ENCODE data around the gene HMCN2.

The HMCN2 gene

DNA sequence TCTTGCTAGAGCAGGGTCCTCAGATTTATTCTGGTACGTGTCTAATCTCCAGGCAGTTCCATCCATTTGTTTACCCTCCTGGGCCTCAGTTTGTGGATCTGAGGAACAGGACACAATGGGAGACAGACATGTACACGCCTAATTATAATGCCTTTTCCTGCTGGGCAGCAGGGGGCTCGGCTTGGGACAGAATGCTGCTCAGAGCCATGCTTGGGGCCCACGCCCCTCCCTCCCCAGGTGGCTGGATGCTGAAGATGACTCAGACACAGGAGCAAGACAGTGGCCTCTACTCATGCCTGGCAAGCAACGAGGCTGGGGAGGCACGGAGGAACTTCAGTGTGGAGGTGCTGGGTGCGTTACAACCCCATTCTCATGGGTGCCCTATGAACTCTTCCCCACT is 106.5 kb downstream of the HMCN2 start:
- DNase-seq, result no peak

DNA sequence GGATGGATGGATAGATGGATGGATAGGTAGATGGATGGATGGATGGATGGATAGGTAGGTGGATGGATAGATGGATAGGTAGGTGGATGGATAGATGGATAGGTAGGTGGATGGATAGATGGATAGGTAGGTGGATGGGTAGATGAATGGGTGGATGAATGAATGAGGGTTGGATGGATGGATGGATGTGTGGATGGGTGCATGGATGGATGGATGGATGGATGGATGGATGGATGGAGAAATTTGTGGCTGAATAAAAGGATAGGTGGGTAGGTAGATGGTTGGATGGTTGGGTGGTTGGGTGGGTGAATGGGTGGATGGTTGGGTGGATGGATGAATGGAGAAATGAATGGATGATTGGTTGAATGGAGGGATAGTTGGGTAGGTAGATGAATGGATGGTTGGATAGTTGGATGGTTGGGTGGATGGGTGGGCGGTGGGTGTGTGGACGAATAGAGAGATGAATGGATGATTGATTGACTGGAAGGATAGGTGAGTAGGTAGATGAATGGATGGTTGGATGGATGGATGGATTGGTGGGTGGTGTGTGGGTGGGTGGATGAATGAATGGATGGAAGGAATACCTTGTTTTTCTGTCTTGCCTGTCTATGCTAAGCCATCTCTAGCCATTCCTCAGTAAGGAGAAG is 108.2 kb downstream of the HMCN2 start:
- no peak for DNase-seq

DNA sequence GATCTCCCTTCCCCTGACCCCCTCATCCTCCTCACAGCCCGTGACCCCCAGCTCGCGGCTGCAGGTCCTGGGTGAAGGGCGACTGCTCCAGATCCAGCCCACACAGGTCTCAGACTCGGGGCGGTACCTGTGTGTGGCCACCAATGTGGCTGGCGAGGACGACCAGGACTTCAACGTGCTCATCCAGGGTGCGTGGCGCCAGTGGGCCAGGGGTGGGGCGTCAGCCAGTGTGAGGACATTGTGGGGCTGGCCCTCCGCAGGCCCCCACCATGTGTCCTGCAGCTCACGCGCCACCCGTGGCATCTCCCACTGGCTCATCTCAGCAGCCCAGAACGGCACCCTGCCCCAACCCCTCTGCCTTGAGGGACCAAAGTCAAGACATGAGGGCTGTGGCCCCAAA is 112.1 kb downstream of the HMCN2 start:
- DNase-seq, result no peak

GRCh38 chr9:130378875-130379648 is 113.5 kb downstream of the HMCN2 start:
- no peak for DNase-seq

DNA sequence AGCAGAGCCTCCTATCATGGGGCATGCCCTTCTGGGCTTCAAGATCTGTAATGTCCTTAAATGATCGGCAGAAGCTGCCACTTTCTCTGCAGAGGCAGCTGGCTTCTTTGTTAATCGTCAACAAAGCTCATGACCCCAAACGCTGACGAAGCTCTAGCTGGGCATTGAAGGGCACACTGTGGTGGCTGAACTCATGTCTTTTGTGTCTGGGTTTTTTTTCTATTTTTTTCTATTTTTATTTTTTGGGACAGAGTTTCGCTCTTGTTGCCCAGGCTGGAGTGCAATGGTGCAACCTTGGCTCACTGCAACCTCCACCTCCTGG is 114.0 kb downstream of the HMCN2 start:
- DNase-seq, result no peak

DNA sequence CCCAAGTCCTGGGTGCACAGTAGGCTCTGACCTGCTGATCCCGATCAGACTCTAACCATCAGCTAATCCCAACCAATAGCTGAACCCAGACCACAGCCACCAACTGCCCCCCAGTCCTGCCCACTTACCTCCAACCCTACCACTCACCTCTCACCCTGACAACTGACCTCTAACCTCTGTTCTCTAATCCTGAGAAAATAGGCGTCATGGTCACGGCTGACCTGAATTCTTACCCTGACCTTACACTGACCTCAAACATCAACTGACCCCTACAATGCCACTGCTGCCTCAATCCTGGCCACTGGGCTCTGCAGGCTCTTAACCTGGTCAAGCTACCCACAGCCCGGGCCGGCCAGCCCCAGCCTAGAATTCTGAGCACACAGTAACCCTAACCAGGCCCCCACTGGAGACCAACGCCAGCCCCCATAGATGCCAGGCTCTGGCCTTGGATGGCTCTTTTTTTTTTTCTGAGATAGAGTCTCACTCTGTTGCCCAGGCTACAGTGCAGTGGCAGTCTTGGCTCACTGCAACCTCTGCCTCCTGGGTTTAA is 115.4 kb downstream of the HMCN2 start:
- DNase-seq, result no peak

GRCh38 chr9:130381660-130382059 is 116.1 kb downstream of the HMCN2 start:
- no peak for DNase-seq

- no peak for DNase-seq
Measured at GRCh38 chr9:130382096-130382495, 116.5 kb downstream of the HMCN2 start.

DNA sequence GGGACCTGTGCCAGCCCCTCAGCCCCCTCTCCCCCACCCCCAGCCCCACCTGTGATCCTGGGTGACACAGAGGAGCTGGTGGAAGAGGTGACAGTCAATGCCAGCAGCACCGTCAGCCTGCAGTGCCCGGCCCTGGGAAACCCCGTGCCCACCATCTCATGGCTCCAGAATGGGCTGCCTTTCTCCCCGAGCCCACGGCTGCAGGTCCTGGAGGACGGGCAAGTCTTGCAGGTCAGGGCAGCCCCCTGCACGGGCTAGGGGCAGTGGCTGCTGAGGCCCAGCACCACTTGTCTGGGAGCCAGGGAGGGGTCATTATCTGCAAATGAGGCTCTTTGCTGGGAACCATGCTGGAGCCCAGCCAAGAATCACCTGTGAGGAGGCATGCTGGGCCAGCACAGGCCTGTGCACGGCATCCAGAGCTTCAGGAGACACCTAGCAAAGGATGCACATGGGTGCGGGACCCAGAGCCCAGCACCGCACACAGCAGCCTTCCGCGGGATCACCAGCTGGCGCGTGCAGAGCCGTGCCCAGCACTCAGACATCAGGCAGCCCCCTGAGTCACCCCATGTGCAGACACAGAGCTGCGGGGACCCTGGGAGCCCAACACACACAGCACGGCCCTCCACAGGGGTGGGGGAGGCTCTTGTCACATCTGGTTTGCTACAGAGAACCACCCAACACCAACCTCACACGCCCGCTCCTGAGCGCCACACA is 117.2 kb downstream of the HMCN2 start:
- no peak for DNase-seq

DNA sequence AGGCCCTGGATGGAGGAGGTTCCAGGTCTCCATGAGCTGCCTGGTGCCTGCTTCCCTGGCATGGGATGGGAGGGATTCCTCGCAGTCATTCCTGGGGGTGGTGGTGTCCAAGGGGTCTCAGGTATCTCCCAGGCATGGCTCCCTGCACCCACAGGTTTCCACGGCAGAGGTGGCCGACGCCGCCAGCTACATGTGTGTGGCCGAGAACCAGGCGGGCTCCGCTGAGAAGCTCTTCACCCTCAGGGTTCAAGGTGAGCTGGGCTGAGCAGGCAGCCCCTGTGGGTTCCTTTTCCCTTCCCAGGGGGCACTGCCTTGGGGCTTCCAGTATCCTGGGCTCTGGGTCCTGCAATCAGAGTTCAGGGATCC is 117.8 kb downstream of the HMCN2 start:
- no peak for DNase-seq

DNA sequence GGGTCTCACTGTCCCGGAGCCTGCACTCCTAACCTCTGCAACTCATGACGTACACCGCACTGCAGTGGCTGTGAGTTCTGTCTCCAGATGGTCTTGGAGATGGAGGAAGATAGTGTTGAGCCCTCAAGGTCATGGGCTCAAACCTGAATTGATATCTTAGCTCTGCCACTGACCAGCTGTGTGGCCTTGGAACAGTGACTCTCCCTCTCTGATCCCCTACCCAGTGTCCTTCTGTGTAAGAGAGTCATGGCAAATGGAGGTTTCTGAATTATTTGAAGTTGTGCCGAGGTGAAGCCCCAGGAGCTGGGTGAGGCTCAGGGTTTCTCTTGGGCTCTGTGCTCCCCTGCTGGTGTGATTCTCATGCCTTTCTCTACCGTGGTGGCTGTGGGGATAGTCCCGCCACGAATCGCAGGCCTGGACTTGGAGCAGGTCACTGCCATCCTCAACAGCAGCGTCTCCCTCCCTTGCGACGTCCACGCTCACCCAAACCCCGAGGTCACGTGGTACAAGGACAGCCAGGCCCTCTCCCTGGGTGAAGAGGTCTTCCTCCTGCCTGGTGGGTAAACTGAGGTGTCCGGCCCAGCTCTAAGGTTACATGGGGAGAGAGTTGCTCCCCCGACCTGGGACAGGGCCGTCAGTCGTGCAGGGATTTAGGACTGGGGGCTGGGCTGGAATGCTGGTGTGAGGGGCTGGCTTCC is 118.6 kb downstream of the HMCN2 start:
- no peak for DNase-seq

- DNase-seq, result no peak
Measured at GRCh38 chr9:130385257-130385656, 119.7 kb downstream of the HMCN2 start.

GRCh38 chr9:130387398-130387797 is 121.8 kb downstream of the HMCN2 start:
- DNase-seq, result no peak

DNA sequence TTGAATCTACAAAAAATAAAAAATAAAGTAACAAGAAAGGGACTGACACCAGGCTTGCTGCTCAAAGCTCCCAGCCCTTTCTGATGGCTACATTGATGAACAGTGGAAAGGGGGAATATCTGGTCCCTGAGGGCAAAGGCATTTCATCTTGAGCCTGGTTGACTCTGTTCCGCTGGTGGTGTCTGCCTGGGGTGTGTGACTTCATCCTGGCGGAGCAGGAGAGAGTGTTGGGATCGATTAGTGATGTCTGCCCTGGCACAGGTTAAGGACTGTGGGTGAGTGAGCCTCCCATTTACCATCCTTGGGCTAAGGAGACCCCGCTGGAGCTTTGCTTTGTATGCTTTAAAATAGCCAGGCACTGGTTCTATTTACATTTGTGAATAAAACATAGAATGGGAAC is 122.3 kb downstream of the HMCN2 start:
- no peak for DNase-seq

DNA sequence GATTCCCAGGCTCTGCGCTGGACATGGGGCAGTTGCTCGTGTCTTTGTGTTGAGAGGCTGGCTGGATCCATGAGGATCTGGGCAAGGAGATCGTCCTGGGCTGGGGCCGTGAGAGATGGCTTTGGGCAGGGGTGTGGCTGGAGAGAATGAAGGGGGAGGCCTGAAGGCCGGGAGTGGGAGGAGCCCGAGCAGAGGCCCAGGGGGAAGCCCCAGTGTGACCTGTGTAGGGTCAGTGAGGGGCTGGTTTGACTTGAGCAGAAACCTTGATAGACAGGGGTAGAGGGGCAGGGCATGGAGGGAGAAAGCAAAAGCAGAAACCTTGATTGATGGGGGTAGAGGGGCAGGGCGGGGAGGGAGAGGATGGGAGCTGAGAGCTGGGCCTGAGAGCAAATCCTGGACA is 124.8 kb downstream of the HMCN2 start:
- no peak for DNase-seq

DNA sequence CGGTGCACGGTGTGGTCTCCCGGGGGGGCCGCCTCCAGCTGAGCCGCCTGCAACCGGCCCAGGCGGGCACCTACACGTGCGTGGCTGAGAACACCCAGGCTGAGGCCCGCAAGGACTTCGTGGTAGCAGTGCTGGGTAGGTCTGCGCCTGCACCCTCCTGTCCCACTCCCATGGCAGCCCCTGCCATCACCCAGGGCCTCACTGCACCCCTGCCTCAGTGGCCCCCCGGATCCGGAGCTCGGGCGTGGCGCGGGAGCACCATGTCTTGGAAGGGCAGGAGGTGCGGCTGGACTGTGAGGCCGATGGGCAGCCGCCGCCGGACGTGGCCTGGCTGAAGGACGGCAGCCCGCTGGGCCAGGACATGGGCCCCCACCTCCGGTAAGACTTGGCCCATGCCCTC is 125.4 kb downstream of the HMCN2 start:
- no peak for DNase-seq

DNA sequence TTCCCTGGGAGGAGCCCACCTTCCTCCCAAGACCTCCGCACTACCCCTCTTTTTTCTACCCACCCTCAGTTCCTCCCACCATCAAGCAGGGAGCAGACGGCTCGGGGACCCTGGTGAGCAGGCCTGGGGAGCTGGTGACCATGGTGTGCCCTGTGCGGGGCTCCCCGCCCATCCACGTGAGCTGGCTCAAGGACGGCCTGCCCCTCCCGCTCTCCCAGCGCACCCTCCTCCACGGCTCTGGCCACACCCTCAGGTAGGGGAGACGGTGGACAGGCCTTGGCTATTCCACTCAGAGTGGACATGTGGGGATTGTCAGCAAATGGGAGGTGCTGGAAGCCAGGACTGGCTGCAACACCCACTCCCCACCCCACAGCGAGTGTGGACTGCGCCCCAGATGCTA is 126.3 kb downstream of the HMCN2 start:
- DNase-seq, result no peak

DNA sequence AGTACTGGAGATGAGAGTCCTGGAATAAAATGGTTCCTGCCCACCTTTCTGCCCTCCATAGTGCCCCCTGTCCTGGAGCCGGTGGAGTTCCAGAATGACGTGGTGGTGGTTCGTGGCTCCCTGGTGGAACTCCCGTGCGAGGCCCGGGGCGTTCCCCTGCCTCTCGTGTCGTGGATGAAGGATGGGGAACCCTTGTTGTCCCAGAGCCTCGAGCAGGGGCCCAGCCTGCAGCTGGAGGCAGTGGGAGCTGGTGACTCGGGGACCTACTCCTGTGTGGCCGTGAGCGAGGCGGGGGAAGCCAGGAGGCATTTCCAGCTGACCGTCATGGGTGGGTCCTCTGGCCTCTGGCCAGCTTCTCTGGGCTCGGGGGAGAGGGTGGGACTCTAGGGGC is 128.1 kb downstream of the HMCN2 start:
- no peak for DNase-seq

- DNase-seq, result no peak
Measured at GRCh38 chr9:130394320-130394719, 128.8 kb downstream of the HMCN2 start.

GRCh38 chr9:130394814-130395470 is 129.4 kb downstream of the HMCN2 start:
- no peak for DNase-seq

- DNase-seq, result no peak
Measured at GRCh38 chr9:130395810-130396435, 130.4 kb downstream of the HMCN2 start.

DNA sequence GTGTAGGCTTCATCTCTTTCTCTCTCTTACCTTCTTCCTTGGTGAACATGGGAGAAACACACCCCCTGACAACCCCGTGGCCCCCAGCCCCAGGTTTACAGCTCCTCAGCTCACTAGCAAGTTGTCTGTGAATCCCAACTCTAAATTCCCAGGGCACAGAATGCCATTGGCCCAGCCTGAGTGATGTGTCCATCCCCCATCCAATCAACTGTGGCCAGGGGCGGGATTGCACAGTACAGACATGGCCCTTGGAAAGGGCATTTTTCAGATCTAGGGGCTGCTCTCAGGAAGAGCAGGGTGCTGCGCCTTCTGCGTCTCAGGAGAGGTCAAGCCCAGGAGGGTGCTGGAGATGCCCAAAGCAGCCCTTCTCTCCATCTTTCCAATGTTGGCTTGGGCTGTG is 131.0 kb downstream of the HMCN2 start:
- DNase-seq, result no peak

All from DMS153 (cell line).